Keratinocyte (primary cell): ENCODE data around the gene FNTB.

Experiments used
- CTCF ChIP-seq, 3 experiments: IDR thresholded peaks in 1 of 3; conservative IDR thresholded peaks in 1 of 3; optimal IDR thresholded peaks in 1 of 3; 2 replicates in 2 of 3; 3 replicates in 1 of 3; pipeline versions ENCODE3 to v1.5.1; 2011; ENCODE audit warnings: low read length in 3 of 3, mild to moderate bottlenecking in 3 of 3, moderate library complexity in 2 of 3, control low read depth in 1 of 3, inconsistent platforms in 1 of 3; ENCODE audit not compliant: insufficient read depth in 2 of 3; ENCODE audit errors: extremely low read depth in 1 of 3
- EZH2 ChIP-seq: IDR thresholded peaks from one replicate; pipeline ENCODE4 v1.6.1; 2012; ENCODE audit warnings: inconsistent platforms, mild to moderate bottlenecking, low read length, moderate library complexity

- TF ChIP-seq CTCF (optimal IDR thresholded peaks at IDR 0.05 in 1 of 3, IDR thresholded peaks at IDR 0.05 in 1 of 3, conservative IDR thresholded peaks at IDR 0.05 in 1 of 3; ENCODE audit: extremely low read depth in 1 of 3, insufficient read depth in 2 of 3, low read length in 3 of 3) (no peak), EZH2 (no peak)
These were observed 52.3 kb downstream of the FNTB start for GRCh38 chr14:65038966-65039365.
